ELR (cell line): ENCODE results near the gene FGF18.
"Not testable (repeated sequence)": the region's sequence is repeated elsewhere in the genome, so short reads cannot be mapped to it uniquely, and the experiment has no call there.

Source experiments
- DNase-seq: peaks from one replicate; pipeline ENCODE4 v3.0.0-alpha.2; 2015; ENCODE audit warnings: low read depth

Gene FGF18

DNA sequence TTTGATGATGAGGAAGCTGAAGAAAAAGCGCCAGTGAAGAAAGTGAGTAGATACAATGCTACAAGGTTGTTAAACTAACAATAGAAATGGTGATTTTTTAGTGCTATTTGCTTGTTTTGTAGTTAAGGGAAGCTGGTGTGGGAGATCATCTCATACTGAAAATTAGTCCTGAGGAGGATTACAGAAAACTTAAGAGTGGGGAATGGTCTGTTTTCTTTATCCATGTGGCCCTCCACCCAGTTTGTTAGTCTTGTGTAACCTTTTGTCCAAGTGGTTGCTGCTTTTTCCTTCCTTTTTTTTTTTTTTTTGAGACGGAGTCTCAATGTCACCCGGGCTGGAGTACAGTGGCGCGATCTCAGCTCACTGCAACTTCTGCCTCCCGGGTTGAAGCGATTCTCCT is 19.3 kb upstream of the FGF18 start:
- no peak for DNase-seq

DNA sequence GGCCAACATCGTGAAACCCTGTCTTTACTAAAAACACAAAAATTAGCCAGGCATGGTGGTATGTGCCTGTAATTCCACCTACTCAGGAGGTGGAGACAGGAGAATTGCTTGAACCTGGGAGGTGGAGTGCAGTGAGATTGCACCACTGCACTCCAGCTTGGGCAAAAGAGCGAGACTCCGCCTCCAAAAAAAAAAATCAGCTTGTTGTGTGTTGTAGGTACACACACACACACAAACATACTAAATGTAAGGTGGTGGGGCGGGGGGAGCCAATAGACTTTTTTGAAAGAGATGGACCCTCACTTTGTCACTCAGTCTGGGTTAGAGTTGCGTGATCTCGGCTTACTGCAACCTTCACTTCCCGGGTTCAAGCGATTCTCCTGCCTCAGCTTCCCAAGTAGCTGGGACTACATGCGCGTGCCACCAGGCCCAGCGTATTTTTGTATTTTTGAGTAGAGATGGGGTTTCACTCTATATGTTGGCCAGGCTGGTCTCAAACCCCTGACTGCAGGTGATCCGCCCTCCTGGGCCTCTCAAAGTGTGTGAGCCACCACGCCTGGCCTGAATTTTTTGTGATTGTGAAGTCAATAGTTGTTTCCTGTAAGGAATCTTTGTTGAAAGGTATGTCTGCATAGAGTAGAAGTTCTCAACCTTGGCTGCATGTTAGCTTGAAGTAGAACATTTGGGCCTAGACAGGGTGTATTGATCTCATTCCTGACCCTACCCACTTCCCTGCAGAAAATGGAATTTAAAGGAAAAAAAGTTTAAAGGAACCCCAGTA is 18.1 kb upstream of the FGF18 start:
- DNase-seq = no peak

DNA sequence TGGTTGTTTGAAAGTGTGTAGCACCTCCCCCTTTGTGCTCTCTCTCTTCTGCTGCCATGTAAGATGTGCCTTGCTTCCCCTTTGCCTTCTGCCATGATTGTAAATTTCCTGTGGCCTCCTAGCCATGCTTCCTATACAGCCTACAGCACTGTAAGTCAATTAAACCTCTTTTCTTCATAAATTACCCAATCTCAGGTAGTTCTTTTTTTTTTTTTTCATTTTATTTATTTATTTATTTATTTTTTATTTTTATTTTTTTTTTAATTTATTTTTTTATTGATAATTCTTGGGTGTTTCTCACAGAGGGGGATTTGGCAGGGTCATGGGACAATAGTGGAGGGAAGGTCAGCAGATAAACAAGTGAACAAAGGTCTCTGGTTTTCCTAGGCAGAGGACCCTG is 16.7 kb upstream of the FGF18 start:
- DNase-seq = not testable (repeated sequence)

DNA sequence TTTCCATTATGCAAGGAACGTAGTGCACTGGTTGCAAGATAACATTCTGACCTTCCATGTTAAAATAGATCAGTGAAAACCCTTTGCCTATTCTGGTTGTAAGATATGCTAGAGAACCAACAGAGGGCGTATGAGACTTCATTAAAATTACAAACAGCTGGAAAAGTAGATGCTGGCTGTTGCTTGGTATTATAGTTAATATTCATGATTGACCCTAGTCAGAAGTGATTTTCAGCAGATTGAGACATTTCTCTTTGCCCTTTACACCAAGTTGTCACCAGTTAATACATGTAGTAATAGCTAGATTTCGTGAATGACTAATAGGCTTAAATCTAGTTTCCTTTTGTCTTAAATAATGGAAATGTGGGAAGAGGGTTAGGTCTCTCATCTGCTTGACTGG is 13.8 kb upstream of the FGF18 start:
- DNase-seq = peak; percentile 57

DNA sequence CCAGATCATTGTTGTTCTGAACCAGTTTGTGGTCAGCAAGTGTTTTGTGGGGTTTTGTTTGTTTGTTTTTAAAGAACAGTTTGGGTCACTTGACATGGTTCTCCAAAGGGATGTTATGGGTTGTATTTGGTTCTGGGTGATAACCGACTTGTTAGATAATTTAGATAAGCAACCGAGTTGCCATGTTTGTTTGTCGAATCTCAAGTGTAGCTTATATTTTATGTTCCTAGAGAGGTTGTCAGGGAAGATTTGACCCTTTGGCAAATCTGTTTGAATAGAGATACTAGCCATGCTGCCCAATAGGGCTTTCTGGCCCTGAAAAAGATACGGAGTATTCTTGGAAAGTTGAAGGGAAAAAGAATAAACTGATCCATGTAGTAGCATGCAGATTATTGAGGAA is 12.2 kb upstream of the FGF18 start:
- no peak for DNase-seq

DNA sequence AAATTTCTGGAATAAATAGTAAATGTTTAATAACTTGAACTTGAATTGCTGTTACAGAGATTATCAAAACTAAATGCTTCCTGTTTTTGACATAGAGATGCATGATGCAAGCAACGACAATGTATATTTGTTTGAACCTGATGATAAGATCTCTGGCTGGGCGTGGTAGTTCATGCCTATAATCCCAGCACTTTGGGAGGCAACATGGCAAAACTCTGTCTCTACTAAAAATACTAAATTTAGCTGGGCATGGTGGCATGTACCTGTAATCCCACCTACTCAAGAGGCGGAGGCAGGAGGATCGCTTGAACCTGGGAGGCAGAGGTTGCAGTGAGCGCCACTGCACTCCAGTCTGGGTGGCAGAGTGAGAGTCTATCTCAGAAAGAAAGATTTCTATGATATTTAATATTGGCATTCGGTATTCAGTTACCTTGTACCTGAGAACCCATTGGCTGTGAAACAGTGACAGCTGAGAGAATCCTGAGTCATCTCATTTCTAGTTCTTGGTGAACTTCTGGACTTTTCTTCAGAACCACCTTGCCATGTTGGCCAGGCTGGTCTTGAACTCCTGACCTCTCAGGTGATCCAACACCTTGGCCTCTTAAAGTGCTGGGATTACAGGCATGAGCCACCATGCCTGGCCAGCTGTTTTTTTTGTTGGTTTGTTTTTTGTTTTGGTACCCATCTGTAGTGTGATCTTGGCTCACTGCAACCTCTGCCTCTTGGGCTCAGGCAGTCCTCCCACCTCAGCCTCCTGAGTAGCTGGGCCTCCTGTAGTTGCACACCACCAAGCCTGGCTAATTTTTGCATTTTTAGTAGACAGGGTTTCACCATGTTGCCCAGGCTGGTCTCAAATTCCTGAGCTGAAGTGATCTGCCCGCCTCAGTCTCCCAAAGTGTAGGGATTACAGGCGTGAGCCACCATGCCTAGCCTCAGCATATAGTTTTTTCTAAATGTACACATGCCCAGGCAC is 10.0 kb upstream of the FGF18 start:
- DNase-seq = no peak

DNA sequence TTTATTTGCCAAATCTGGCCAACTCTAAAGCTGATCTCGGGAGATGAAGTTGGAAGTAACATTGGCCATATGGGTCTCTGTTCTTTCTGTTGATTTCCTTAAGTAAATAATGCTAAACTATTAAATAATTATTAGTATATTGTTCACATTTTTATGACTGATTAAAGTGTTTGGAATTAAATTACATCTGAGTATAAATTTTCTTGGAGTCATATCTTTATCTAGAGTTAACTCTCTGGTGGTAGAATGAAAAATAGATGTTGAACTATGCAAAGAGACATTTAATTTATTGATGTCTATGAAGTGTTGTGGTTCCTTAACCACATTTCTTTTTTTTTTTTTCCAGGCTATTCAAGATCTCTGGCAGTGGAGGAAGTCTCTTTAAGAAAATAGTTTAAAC is 9.3 kb upstream of the FGF18 start:
- no peak for DNase-seq

DNA sequence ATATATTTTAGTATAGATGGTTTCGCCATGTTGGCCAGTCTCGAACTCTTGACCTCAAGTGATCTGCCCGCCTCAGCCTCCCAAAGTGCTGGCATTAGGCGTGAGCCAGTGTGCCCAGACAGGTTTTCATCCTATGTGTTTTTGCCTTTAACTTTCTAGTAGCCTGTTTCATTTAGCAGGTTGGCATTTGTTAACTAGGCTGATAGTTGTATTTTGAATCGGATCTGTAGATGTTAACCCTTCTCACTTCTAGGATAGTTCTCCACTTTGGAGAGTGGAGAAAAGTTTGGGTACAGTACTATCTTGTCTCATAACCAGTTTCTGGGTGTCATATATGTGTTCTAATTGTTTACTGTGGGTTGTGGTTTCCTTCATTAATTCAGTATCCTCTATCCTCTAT is 7.3 kb upstream of the FGF18 start:
- DNase-seq = no peak

DNA sequence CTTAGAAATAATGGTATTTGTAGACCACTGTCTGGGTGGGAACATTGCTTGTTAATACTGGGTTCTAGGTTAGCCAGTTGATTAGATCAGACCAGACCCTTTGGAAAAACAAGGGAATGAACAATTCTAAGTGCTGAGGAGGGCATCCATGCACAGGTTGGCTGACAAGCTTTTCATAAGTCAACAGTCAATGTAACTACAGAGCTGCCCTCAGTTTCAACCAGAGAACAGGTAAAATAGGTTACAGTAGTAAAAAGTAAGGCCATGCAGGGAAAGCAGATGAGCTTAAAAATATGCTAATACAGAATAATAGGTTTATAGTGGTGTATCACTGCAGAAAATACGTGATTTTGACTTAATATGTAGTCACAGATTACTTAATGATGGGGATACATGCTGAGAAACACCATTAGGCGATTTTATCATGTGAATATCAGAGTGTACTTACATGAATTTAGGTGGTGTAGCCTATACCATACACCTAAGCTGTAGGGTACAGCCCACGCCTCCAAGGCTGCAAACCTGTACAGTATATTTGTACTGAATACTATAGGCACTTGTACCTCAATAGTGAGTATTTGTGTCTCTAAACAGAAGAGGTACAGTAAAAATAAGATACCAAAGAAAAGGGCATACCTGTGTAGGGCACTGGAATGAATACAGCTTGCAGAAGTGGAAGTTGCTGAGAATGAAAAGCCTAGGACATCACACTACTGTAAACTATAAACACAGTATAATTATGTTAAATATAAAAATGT is 6.1 kb upstream of the FGF18 start:
- no peak for DNase-seq

DNA sequence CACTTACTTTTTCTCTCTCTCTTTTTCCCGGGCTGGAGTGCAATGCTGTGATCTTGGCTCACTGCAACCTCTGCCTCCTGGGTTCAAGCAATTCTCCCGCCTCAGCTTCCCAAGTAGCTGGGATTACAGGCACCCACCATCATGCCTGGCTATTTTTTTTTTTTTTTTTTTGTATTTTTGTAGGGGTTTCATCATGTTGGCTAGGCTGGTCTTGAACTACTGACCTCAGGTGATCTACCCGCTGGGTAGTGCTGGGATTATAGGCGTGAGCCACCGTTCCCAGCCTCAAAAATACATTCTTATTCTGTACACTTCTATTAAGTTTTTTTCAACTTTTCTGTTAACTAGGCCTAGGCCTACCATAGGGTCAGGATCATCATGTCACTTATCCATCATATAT is 5.5 kb upstream of the FGF18 start:
- not testable (repeated sequence) for DNase-seq

DNA sequence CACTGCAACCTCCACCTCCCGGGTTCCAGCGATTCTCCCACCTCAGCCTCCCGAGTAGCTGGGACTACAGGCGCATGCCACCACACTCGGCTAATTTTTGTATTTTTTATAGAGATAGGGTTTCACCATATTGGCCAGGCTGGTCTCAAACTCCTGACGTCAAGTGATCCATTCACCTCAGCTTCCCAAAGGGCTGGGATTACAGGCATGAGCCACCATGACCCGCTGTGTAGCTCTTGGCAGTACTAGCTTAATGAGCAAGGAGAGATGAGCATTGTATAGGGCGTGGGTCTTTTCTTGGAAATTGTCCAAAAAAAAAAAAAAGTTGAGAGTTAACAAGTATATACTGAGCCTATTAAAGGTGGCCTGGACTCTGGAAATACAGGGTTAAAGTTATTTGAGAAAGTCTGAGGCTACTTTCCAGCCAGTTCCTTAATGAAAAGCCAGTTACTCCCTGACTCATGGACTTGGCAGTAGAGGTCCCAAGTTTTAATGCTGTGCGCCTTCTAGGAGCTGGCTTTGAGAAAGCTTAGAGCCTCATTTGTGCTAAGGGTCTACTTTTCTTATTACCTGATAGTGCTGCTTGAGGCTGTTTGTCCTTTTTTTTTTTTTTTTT is 4.2 kb upstream of the FGF18 start:
- DNase-seq = peak; percentile 52

DNA sequence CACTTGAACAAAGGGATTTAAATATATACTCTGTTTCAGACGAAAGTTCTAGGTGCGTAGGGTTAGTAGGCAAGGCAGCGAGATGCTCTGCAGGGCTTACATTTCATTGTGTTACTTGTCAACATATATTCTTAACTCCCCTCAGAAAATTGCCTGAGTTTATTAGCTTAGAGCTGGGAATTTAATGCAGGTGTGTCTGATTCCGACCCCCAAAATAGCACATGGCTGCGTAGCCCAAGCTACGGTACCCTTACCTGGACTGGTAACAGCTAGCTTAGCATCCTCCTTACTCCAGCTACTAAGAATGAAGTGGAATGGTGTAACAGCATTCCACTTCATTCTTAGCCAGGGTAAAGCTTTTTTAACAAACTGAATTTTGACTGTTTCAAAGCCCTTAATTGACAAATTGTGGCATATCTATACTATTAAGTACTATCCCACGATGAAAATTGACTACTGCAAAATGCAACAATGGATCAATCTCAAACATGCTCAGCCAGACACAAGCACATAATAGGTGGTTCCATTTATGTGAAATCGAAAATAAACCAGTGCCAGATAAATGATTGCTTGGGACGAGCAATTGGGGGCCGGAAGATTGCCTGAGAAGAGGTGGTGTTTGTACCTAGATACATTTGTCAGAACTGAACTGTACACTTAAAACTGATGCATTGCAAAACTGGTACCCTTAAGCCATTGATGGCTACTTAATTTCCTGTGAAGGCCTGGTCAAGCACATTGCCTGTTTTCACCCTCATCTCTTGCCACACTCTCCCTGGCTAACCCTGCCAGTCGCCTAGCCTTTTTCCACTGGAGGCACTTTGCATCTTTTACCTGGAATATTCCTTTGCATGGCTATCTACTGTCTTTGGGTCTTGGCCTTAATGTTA is 3.0 kb upstream of the FGF18 start:
- no peak for DNase-seq

DNA sequence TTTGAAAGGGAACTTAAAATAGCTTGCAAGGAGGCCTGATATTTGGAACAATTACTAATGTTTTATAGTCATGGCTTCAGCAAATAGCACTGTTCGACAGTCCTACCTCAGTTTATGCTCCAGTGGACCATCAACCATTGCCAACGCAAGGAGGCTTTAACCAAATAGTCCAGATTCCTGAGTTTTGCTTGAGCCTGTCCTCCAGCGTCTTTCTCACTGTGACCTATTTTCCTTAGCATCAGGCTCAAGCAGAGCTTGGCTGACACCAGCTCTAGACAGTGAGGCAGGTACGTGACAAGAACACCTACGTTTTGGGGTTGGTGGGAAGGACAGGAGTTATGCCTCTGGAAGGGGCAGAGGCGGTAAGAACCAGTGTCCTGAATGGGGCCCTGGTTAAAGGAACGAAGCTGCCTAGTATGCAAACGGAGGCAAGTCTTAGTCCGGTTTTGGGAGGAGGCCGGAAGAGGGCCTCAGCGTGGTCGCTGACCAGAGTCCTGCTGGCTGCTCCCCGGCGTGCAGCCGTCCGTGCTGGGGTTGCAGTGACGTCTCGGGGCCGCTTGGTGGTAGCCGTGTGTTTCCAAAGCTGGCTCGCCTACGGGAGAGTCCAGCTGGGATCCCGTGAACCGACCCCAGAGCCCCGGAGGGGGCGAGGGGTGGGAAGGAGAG is 998 bp upstream of the FGF18 start:
- DNase-seq = peak; percentile 85

DNA sequence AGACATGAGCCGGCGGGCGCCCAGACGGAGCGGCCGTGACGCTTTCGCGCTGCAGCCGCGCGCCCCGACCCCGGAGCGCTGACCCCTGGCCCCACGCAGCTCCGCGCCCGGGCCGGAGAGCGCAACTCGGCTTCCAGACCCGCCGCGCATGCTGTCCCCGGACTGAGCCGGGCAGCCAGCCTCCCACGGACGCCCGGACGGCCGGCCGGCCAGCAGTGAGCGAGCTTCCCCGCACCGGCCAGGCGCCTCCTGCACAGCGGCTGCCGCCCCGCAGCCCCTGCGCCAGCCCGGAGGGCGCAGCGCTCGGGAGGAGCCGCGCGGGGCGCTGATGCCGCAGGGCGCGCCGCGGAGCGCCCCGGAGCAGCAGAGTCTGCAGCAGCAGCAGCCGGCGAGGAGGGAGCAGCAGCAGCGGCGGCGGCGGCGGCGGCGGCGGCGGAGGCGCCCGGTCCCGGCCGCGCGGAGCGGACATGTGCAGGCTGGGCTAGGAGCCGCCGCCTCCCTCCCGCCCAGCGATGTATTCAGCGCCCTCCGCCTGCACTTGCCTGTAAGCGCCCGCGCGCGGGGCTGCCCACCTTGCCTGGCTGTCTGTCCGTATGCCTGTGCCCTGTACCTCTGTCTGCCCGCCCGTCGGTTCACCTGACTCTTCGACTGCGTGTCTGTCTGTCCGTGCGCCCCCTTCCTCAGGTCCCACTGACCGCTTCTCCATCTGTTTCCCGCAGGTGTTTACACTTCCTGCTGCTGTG is 412 bp downstream of the FGF18 start:
- peak; percentile 47 for DNase-seq

DNA sequence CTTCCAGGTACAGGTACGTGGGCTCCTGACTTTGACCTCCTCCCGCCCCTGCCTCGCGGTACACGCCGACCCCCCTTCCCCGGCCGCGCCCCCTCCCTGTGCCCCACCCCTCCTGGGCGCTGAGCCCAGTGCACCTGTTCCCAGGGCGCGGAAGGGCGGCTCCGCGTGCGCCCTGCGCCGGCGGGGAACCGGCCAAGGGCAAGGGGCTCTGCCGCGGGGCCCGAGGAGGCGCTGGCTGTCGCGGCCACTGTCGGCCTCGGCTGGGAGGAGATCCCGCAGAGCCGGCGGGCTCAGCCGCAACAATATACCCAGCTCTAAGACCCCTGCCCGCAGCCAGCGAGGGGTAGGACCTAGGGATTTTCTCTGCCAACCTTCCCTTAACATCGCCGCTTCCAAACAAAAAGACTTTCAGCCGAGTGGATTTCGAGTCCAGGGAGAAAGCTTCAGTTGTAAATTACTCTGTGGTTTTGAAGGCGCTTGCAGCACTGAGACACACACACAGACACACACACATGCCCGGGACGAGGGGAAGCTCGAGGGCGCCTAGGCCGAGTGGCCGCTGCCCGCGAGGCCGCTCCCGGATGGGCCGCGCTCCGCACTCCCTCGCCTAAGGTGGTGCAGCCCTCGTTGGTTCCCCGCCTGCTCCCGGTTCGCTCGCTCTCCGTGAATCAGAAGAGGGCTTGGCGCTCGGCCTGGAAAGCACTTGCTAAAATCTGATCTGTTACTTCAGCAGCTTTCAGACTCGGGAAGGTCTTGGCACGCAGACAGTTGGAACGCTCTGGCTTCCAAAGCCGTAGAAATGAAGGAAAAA is 1.2 kb downstream of the FGF18 start:
- DNase-seq = peak; percentile 35

DNA sequence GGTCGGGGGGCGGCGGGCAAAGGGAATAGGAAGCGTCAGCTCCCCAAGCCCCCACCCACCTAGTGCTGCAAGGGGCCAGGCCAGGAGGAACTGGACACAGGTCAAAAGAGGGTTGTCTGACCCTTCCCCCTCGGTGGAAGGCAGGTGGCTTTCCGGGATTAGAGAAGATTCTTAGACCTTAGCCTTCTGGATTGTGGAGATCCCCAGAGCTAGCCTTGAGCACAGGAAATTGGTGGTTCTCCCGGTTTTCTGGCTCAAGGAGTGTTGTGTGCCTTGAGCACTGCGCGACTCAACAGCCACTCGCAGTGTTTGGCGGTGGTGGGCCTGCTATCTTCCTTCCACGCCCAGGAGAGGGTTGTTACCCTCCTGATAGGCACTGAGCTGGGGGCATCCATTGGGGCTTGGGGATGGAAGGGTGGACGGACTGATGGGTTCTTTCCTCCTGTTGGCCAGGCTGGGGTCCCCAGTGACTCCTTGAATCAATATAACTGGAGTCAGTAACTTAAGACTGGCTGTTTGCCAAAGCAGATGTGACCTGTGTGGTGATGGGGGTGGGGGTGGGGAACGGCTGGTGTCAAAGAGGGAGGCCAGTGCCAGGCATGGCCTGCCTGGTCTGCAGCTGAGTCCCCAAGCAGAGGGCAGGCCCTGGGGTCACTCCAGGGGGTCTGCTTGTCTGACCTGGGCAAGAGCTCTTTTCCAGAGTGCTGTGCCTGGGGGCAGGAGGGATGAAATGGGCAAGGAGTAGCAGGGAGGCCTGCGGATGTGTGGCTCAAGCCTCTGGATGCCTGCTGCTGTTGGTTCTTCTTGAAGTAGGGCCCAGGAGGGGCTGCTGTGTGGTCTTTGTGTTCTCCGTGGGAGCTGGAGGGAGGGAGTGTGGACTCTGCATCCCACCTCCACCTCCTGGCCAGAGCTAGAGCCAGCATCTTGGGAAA is 2.1 kb downstream of the FGF18 start:
- no peak for DNase-seq

DNA sequence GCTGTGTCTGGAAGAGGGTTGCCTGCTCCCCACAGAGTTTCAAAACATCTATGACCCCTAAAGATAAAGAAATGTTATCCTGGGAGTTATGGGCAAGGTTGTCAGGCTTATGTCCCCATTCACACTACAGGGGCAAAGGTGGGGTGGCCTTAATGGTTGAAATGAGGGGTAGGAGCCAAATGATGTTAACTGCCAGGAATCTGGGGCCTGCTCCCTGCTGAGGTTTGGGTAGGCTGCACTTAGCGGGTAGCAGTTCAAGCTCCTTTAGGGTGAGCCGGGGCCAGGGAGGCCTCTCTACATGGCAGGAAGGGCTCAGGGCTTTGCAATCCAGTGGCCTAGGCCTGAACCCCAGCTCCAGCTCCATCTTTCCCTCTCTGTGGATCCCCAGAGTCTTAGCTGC is 3.0 kb downstream of the FGF18 start:
- no peak for DNase-seq
